GM18909 (cell line): ENCODE data around the gene PAX9.

Experiments
- ATAC-seq: cut with Tn5 transposase; IDR thresholded peaks from one replicate; pipeline ENCODE4 v1.9.1; 2021; ENCODE audit warnings: mild to moderate bottlenecking; ENCODE audit not compliant: unreplicated experiment, poor library complexity

PAX9 gene

DNA sequence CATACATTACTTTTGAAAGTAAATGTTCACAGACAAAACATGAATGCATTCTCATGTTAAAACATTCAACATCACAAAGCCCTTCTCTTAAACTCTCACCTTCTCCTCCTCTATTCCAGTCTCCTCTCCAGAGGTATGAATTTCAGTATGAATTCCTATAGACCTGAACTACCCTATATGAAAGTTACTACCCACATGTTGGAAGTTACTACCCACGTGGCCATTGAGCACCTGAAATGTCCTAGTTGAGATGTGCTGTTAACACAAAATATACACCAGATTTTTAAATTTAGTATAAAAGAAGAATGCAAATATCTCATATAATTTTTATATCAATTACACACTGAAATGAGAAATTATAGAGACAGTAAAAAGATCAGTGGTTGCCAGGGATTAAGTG is 60.2 kb downstream of the PAX9 start:
- ATAC-seq, result no peak

DNA sequence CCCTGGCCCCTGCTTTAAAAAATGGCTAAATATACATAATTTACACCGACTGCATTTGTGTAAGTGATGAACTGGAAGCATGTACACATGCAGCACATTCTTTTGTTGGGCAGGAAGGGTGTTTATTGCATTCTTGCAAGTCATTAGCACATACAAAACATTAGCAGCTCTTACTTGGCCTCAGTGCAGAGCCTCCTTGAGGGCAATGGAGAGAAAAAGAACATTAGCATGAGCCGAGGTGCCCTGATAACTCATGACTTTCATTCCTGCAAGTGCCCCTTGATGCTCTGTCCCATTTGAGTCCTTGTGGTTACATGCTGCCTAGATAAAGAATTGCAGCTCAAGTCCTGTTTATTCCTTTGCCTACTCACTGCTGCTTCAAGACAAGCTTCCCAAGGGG is 61.9 kb downstream of the PAX9 start:
- ATAC-seq, result no peak

DNA sequence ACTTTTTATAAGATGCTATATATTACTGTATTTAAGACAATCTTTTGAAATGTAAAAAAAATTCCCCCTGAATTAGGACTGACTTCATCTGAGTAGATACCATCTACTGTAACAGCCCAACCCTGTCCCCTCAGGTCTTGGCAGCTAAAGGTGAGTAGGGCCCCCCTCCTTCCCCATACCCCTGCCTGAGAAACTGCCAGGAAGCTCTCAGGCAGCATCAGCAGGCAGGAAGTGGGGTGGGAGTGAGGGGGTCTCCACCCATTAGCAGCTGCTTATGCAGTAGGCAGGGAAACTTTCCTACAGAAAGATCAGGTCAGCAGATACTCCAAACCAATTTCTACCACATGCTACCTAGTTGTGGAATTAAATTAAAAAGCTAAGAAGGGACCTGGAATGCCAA is 62.5 kb downstream of the PAX9 start:
- no peak for ATAC-seq

- no peak for ATAC-seq
Measured at GRCh38 chr14:36726128-36726527, 64.5 kb downstream of the PAX9 start.
